Measurements from ENCODE around the gene EP400.
"Not testable (repeated sequence)": the region's sequence is repeated elsewhere in the genome, so short reads cannot be mapped to it uniquely, and the experiment has no call there.

EP400 gene

GRCh38 chr12:132036063-132036683, 86.4 kb downstream of the EP400 start:
- H3K27ac ChIP-seq: no peak overlapping the region
- no peak for TF ChIP-seq ZFX (IDR thresholded peaks at IDR 0.05; ENCODE audit: borderline replicate concordance)
- no peak for TF ChIP-seq CTCF (IDR thresholded peaks at IDR 0.05)

GRCh38 chr12:132040906-132041606, 91.3 kb downstream of the EP400 start:
- TF ChIP-seq ZFX (IDR thresholded peaks at IDR 0.05; ENCODE audit: borderline replicate concordance): no peak
- TF ChIP-seq CTCF (IDR thresholded peaks at IDR 0.05): no peak
- H3K27ac ChIP-seq: no peak overlapping the region

- H3K27ac ChIP-seq: no peak overlapping the region
- TF ChIP-seq ZFX (IDR thresholded peaks at IDR 0.05; ENCODE audit: borderline replicate concordance) (no peak), CTCF (IDR thresholded peaks at IDR 0.05) (no peak)
These were observed 93.5 kb downstream of the EP400 start for GRCh38 chr12:132043216-132043615.

- TF ChIP-seq ZFX (IDR thresholded peaks at IDR 0.05; ENCODE audit: borderline replicate concordance): no peak
- TF ChIP-seq CTCF (IDR thresholded peaks at IDR 0.05): no peak
- H3K27ac ChIP-seq: no peak overlapping the region
These were observed 94.2 kb downstream of the EP400 start for GRCh38 chr12:132043770-132044467.

- no peak for TF ChIP-seq ZFX (IDR thresholded peaks at IDR 0.05; ENCODE audit: borderline replicate concordance)
- no peak overlapping the region for H3K27ac ChIP-seq
These were observed 95.1 kb downstream of the EP400 start for GRCh38 chr12:132044661-132045412.

- TF ChIP-seq CTCF (IDR thresholded peaks at IDR 0.05): no peak
- no peak for TF ChIP-seq ZFX (IDR thresholded peaks at IDR 0.05; ENCODE audit: borderline replicate concordance)
- no peak overlapping the region for H3K27ac ChIP-seq
These were observed 96.0 kb downstream of the EP400 start for GRCh38 chr12:132045751-132046150.

GRCh38 chr12:132046561-132046960, 96.8 kb downstream of the EP400 start:
- no peak overlapping the region for H3K27ac ChIP-seq
- TF ChIP-seq CTCF (IDR thresholded peaks at IDR 0.05): no peak
- TF ChIP-seq ZFX (IDR thresholded peaks at IDR 0.05; ENCODE audit: borderline replicate concordance): no peak

GRCh38 chr12:132047630-132048029, 97.9 kb downstream of the EP400 start:
- H3K27ac ChIP-seq: not testable (repeated sequence)
